Right lobe of liver (tissue), 4 donors: Measurements from ENCODE around the gene FDPS.

Experiments used
- CTCF ChIP-seq, 4 donors: fragments of 200-600 bp in 3 of 4; fragments of 450-650 bp in 1 of 4; IDR thresholded peaks; one replicate each; pipeline versions ENCODE4 v1.5.1 to v1.8.0; 2016 to 2022; ENCODE audit warnings: antibody characterized with exemption in 4 of 4, mild to moderate bottlenecking in 2 of 4
- POLR2A ChIP-seq: fragments of 450-650 bp; IDR thresholded peaks from one replicate; pipeline ENCODE4 v1.6.1; 2017; ENCODE audit warnings: antibody characterized with exemption, mild to moderate bottlenecking
- donor health status: DM: no; HTN: no; CAD: no.
- donor health status: DM: no; HTN: no; CAD: no.
- donor health status: DM: no; HTN: yes; CAD: no.

GRCh38 chr1:155334962-155335361 lies 26.3 kb downstream of the FDPS start:
- TF ChIP-seq CTCF (IDR thresholded peaks at IDR 0.05) (no peak), POLR2A (no peak)
